ENCODE results near the gene IDUA.

- TF ChIP-seq, protein P1, sequence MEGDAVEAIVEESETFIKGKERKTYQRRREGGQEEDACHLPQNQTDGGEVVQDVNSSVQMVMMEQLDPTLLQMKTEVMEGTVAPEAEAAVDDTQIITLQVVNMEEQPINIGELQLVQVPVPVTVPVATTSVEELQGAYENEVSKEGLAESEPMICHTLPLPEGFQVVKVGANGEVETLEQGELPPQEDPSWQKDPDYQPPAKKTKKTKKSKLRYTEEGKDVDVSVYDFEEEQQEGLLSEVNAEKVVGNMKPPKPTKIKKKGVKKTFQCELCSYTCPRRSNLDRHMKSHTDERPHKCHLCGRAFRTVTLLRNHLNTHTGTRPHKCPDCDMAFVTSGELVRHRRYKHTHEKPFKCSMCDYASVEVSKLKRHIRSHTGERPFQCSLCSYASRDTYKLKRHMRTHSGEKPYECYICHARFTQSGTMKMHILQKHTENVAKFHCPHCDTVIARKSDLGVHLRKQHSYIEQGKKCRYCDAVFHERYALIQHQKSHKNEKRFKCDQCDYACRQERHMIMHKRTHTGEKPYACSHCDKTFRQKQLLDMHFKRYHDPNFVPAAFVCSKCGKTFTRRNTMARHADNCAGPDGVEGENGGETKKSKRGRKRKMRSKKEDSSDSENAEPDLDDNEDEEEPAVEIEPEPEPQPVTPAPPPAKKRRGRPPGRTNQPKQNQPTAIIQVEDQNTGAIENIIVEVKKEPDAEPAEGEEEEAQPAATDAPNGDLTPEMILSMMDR (conservative IDR thresholded peaks at IDR 0.05; ENCODE audit: low read depth, low read length): no peak
- TF ChIP-seq POLR2A (IDR thresholded peaks at IDR 0.05; ENCODE audit: low read depth, low read length): no peak
- TF ChIP-seq RCOR1 (IDR thresholded peaks at IDR 0.05; ENCODE audit: insufficient replicate concordance, low read length): no peak
- no peak for TF ChIP-seq MAFK (IDR thresholded peaks at IDR 0.05; ENCODE audit: low read depth, low read length)
- TF ChIP-seq RAD21 (IDR thresholded peaks at IDR 0.05; ENCODE audit: low read length): no peak
- TF ChIP-seq MXI1 (IDR thresholded peaks at IDR 0.05; ENCODE audit: borderline replicate concordance, low read depth, low read length): no peak
- no peak for TF ChIP-seq CEBPB (IDR thresholded peaks at IDR 0.05; ENCODE audit: low read depth, low read length)
These were observed 2.2 kb downstream of the IDUA start for GRCh38 chr4:988726-989721.
